KMS-11 (cell line): ENCODE measurements around the gene GPR179.

ENCODE experiments used
- H2AFZ ChIP-seq: fragments of 200-600 bp; sonication (generic); 2 replicates; pipeline ENCODE4 v1.6.1; 2016; ENCODE audit warnings: antibody characterized with exemption, mixed run types, low read depth
- H3K27ac ChIP-seq: fragments of 200-600 bp; sonication (generic); 2 replicates; pipeline ENCODE4 v1.6.1; 2016; ENCODE audit warnings: mild to moderate bottlenecking, mixed run types
- H3K27me3 ChIP-seq: fragments of 200-600 bp; sonication (generic); 2 replicates; pipeline ENCODE4 v1.6.1; 2017; ENCODE audit warnings: mild to moderate bottlenecking, low read depth, mixed run types, moderate library complexity; ENCODE audit not compliant: insufficient read depth
- H3K36me3 ChIP-seq: fragments of 200-600 bp; sonication (generic); 2 replicates; pipeline ENCODE4 v1.6.1; 2017; ENCODE audit warnings: mild to moderate bottlenecking, mixed run types; ENCODE audit not compliant: insufficient read depth
- H3K4me1 ChIP-seq: fragments of 200-600 bp; sonication (generic); 2 replicates; pipeline ENCODE4 v1.6.1; 2016; ENCODE audit warnings: mild to moderate bottlenecking, low read depth, mixed run types; ENCODE audit not compliant: poor library complexity, severe bottlenecking
- H3K4me2 ChIP-seq: fragments of 200-600 bp; sonication (generic); 2 replicates; pipeline ENCODE4 v1.7.0; 2016; ENCODE audit warnings: mild to moderate bottlenecking, mixed run types
- H3K4me3 ChIP-seq: fragments of 200-600 bp; sonication (generic); IDR thresholded peaks from 2 replicates; pipeline ENCODE4 v1.6.1; 2017; ENCODE audit warnings: low read depth, low read length, mixed read lengths; ENCODE audit not compliant: insufficient read depth
- H3K79me2 ChIP-seq: fragments of 200-600 bp; sonication (generic); 2 replicates; pipeline ENCODE4 v1.6.1; 2016; ENCODE audit warnings: low read depth, mixed run types; ENCODE audit not compliant: insufficient read depth
- H3K9ac ChIP-seq: fragments of 200-600 bp; sonication (generic); 2 replicates; pipeline ENCODE4 v1.6.1; 2016; ENCODE audit warnings: mild to moderate bottlenecking, mixed run types
- H4K20me1 ChIP-seq: fragments of 200-600 bp; sonication (generic); 2 replicates; pipeline ENCODE4 v1.6.1; 2016; ENCODE audit warnings: mild to moderate bottlenecking, mixed run types; ENCODE audit not compliant: insufficient read depth
- TF ChIP-seq, protein P1 (sequence below): fragments of 200-600 bp; sonication (generic); conservative IDR thresholded peaks from 2 replicates; pipeline ENCODE4 v1.6.1; 2017; ENCODE audit warnings: low read depth, mild to moderate bottlenecking, antibody characterized with exemption, low read length, moderate library complexity, mixed read lengths

GPR179 gene, protein sequence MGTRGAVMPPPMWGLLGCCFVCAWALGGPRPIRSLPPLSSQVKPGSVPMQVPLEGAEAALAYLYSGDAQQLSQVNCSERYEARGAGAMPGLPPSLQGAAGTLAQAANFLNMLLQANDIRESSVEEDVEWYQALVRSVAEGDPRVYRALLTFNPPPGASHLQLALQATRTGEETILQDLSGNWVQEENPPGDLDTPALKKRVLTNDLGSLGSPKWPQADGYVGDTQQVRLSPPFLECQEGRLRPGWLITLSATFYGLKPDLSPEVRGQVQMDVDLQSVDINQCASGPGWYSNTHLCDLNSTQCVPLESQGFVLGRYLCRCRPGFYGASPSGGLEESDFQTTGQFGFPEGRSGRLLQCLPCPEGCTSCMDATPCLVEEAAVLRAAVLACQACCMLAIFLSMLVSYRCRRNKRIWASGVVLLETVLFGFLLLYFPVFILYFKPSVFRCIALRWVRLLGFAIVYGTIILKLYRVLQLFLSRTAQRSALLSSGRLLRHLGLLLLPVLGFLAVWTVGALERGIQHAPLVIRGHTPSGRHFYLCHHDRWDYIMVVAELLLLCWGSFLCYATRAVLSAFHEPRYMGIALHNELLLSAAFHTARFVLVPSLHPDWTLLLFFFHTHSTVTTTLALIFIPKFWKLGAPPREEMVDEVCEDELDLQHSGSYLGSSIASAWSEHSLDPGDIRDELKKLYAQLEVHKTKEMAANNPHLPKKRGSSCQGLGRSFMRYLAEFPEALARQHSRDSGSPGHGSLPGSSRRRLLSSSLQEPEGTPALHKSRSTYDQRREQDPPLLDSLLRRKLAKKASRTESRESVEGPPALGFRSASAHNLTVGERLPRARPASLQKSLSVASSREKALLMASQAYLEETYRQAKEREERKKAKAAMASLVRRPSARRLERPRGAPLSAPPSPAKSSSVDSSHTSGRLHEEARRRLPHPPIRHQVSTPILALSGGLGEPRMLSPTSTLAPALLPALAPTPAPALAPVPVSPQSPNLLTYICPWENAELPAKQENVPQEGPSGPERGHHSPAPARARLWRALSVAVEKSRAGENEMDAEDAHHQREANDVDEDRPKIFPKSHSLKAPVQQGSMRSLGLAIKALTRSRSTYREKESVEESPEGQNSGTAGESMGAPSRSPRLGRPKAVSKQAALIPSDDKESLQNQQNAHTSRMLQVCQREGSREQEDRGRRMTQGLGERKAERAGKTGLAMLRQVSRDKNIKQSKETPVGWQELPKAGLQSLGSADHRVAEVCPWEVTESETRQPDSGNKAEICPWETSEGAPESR (N-terminal part only)

DNA sequence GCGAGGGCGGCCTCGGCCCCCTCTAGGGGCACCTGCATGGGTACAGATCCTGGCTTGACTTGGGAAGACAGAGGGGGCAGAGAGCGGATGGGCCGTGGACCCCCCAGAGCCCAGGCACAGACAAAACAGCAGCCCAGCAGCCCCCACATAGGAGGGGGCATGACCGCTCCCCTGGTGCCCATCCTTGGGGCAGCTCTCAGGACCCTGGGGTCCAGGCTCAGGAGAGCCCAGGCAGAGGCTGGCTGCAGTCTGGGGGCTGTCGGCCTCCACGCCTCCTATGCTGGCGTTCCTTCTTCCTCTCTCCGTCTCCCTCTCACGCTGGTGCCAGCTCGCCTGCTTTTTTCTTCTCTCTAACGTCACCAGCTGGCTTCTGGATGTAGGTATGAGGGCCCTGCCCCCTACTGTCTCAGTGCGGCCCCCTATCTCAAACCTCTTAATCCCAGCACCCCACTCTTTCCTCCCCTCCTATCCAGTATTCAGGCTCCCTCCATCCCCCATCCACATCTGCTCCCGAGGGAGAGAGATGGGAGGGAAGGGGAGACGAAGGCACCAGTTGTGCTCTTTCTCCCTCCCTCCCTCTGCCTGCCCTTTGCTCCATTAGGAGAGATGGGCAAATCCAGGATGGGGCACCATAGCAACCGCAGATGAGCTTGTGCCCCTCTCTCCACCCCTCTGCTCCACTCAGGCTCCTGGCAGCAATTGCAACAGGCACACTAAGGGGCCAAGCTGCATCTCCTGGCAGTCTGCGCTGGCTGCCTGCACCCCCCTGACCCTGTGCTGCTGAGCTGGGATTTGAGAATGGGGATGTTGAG lies at the start of gene GPR179:
Gene GPR179, minus strand, starts transcription at position 349 of the 812 bp plus-strand sequence. Its CDS starts 167 bp downstream, at position 182.
- no peak within 1 kb of the TSS for H3K9ac ChIP-seq
- H3K27ac ChIP-seq, result no peak within 1 kb of the TSS
- H3K4me3 ChIP-seq, result no peak within 1 kb of the TSS
- no peak within 1 kb of the TSS for H3K4me2 ChIP-seq
- H3K4me1 ChIP-seq, result peaks cover 5% of the 10 kb centered on the region
- H3K27me3 ChIP-seq, result no peaks in the 10 kb centered on the region
- H3K79me2 ChIP-seq, result no peaks in the 10 kb centered on the region
- no peaks in the 10 kb centered on the region for H3K36me3 ChIP-seq
- no peak within 1 kb of the TSS for H2AFZ ChIP-seq
- no peaks in the 10 kb centered on the region for H4K20me1 ChIP-seq
- TF ChIP-seq, protein P1, sequence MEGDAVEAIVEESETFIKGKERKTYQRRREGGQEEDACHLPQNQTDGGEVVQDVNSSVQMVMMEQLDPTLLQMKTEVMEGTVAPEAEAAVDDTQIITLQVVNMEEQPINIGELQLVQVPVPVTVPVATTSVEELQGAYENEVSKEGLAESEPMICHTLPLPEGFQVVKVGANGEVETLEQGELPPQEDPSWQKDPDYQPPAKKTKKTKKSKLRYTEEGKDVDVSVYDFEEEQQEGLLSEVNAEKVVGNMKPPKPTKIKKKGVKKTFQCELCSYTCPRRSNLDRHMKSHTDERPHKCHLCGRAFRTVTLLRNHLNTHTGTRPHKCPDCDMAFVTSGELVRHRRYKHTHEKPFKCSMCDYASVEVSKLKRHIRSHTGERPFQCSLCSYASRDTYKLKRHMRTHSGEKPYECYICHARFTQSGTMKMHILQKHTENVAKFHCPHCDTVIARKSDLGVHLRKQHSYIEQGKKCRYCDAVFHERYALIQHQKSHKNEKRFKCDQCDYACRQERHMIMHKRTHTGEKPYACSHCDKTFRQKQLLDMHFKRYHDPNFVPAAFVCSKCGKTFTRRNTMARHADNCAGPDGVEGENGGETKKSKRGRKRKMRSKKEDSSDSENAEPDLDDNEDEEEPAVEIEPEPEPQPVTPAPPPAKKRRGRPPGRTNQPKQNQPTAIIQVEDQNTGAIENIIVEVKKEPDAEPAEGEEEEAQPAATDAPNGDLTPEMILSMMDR, result no peak

DNA sequence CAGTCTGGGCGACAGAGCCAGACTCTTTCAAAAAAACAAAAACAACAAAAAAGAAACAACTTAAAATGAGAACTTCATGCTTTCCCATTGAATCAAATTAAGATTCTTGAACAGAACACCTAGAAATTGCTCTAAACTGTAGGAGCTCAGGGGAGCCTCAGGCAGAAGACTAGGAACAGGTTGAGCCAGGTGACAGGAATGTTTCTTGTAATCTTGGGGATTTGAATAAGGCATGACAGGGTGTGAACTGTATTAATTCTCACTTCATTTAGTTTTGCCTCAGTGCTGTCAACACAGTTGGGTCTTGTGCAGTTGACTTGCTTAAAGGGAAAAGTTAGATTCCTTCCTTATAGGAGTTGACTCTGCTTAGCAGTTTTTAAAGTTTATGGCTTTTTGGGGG lies 35.7 kb upstream of the GPR179 start:
- no peaks in the 10 kb centered on the region for H3K36me3 ChIP-seq

DNA sequence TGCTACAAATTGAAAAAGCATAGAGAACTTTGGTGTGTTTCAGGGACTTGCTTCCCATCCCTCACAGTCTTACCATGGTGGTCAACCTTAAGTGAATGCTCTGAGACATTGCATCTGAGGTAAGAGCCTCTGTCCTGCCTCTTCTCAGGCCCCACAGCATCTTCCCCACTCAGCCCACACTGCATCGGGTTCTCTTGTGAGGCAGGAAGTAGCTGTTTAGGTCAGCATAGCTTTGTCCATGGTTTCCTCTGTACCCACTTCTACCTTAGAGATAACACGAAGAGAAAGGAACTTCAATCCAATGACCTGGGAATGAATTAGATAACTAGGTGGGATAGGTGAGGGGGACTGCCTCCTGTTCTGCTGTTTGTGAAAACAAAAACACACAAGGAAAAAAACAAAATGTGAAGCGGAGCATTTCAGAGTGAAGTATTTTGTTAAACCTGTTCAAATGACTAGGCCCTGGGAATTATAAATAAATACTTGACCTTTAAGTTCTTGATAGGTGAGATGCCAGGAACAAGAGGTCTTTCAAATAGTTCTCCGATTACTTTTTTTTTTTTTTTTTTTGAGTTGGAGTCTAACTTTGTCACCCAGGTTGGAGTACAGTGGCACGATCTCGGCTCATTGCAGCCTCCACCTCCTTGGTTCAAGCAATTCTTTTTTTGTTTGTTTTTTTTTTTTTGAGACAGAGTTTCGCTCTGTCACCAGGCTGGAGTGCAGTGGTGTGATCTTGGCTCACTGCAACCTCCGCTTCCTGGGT lies 25.5 kb upstream of the GPR179 start:
- no peaks in the 10 kb centered on the region for H3K79me2 ChIP-seq
- no peaks in the 10 kb centered on the region for H3K4me1 ChIP-seq
- TF ChIP-seq, protein P1, result no peak
- no peaks in the 10 kb centered on the region for H3K27me3 ChIP-seq
- no peaks in the 10 kb centered on the region for H3K36me3 ChIP-seq
- H3K27ac ChIP-seq, result no peak overlapping the region
- H2AFZ ChIP-seq, result no peak overlapping the region
- no peak overlapping the region for H3K4me2 ChIP-seq
- no peaks in the 10 kb centered on the region for H4K20me1 ChIP-seq
- no peak overlapping the region for H3K4me3 ChIP-seq
- no peak overlapping the region for H3K9ac ChIP-seq

More for the DNA sequence above, 35.7 kb upstream of the GPR179 start:
- Histone ChIP-seq H4K20me1 (no peaks in the 10 kb centered on the region), H3K9ac (no peak overlapping the region), H3K4me1 (no peaks in the 10 kb centered on the region), H3K4me3 (no peak overlapping the region), H2AFZ (no peak overlapping the region), H3K27me3 (no peaks in the 10 kb centered on the region), H3K79me2 (no peaks in the 10 kb centered on the region), H3K4me2 (no peak overlapping the region), H3K27ac (no peak overlapping the region)
- TF ChIP-seq, protein P1, result no peak
